ENCODE data around the gene FBXL19. TPM values are rescaled to one million over a fixed set of nuclear protein-coding genes. Genes with fewer than 3 reads are reported as not detected.

Gene FBXL19
- total RNA-seq, 1 experiment from 2014 or later: 24.5 TPM

- Histone ChIP-seq H3K36me3 (ENCODE audit: insufficient read depth, low read length) (peaks cover 16% of the 10 kb centered on the region), H3K9ac (ENCODE audit: low read length) (no peak overlapping the region), H3K4me3 (ENCODE audit: low read length) (no peak overlapping the region), H3K9me2 (replicated peaks; ENCODE audit: insufficient read depth, low read length) (no peaks in the 10 kb centered on the region), H3K79me2 (ENCODE audit: low read length) (peaks cover 4% of the 10 kb centered on the region), H3K4me1 (ENCODE audit: low read length) (peaks cover 18% of the 10 kb centered on the region), H2AFZ (ENCODE audit: low read length) (no peak overlapping the region), H3K4me2 (ENCODE audit: low read depth, low read length, poor library complexity, severe bottlenecking) (no peak overlapping the region), H3K9me3 (ENCODE audit: low read length) (no peaks in the 10 kb centered on the region), H4K20me1 (ENCODE audit: insufficient read depth, low read depth, low read length) (no peaks in the 10 kb centered on the region), H3K27me3 (ENCODE audit: low read length) (no peaks in the 10 kb centered on the region), H3K27ac (ENCODE audit: low read length) (no peak overlapping the region)
- no peak for DNase-seq
These were observed 21.0 kb downstream of the FBXL19 start for GRCh38 chr16:30944352-30944751.

GRCh38 chr16:30946671-30947540 is 23.5 kb downstream of the FBXL19 start:
- no peaks in the 10 kb centered on the region for H3K27me3 ChIP-seq (ENCODE audit: low read length)
- H3K9me2 ChIP-seq (replicated peaks; ENCODE audit: insufficient read depth, low read length): no peaks in the 10 kb centered on the region
- H3K36me3 ChIP-seq (ENCODE audit: insufficient read depth, low read length): peaks cover 16% of the 10 kb centered on the region
- peaks cover 25% of the 10 kb centered on the region for H3K4me1 ChIP-seq (ENCODE audit: low read length)
- no peak overlapping the region for H2AFZ ChIP-seq (ENCODE audit: low read length)
- H4K20me1 ChIP-seq (ENCODE audit: insufficient read depth, low read depth, low read length): no peaks in the 10 kb centered on the region
- peaks cover 10% of the 10 kb centered on the region for H3K79me2 ChIP-seq (ENCODE audit: low read length)
- H3K4me3 ChIP-seq (ENCODE audit: low read length): no peak overlapping the region
- DNase-seq: no peak
- H3K9me3 ChIP-seq (ENCODE audit: low read length): no peaks in the 10 kb centered on the region
- no peak overlapping the region for H3K4me2 ChIP-seq (ENCODE audit: low read depth, low read length, poor library complexity, severe bottlenecking)
- H3K9ac ChIP-seq (ENCODE audit: low read length): no peak overlapping the region
- H3K27ac ChIP-seq (ENCODE audit: low read length): no peak overlapping the region

- H3K9me2 ChIP-seq (replicated peaks; ENCODE audit: insufficient read depth, low read length): no peaks in the 10 kb centered on the region
- H3K4me3 ChIP-seq (ENCODE audit: low read length): no peak overlapping the region
- peaks cover 22% of the 10 kb centered on the region for H3K4me1 ChIP-seq (ENCODE audit: low read length)
- H3K36me3 ChIP-seq (ENCODE audit: insufficient read depth, low read length): peaks cover 13% of the 10 kb centered on the region
- H2AFZ ChIP-seq (ENCODE audit: low read length): no peak overlapping the region
- no peaks in the 10 kb centered on the region for H4K20me1 ChIP-seq (ENCODE audit: insufficient read depth, low read depth, low read length)
- H3K79me2 ChIP-seq (ENCODE audit: low read length): peaks cover 10% of the 10 kb centered on the region
- no peak overlapping the region for H3K4me2 ChIP-seq (ENCODE audit: low read depth, low read length, poor library complexity, severe bottlenecking)
- H3K27me3 ChIP-seq (ENCODE audit: low read length): no peaks in the 10 kb centered on the region
- no peak overlapping the region for H3K9ac ChIP-seq (ENCODE audit: low read length)
- DNase-seq: no peak
- H3K9me3 ChIP-seq (ENCODE audit: low read length): no peaks in the 10 kb centered on the region
- no peak overlapping the region for H3K27ac ChIP-seq (ENCODE audit: low read length)
These were observed 24.1 kb downstream of the FBXL19 start for GRCh38 chr16:30947541-30947858.

- Histone ChIP-seq H3K4me3 (ENCODE audit: low read length) (peak overlapping the region; percentile 76), H3K9me3 (ENCODE audit: low read length) (no peaks in the 10 kb centered on the region), H2AFZ (ENCODE audit: low read length) (peak overlapping the region; percentile 77; the same call in 1 of the 2 replicates), H4K20me1 (ENCODE audit: insufficient read depth, low read depth, low read length) (no peaks in the 10 kb centered on the region), H3K4me1 (ENCODE audit: low read length) (peaks cover 22% of the 10 kb centered on the region), H3K4me2 (ENCODE audit: low read depth, low read length, poor library complexity, severe bottlenecking) (peak overlapping the region; percentile 98), H3K9ac (ENCODE audit: low read length) (peak overlapping the region; percentile 98), H3K27ac (ENCODE audit: low read length) (peak overlapping the region; percentile 82), H3K36me3 (ENCODE audit: insufficient read depth, low read length) (peaks cover 8% of the 10 kb centered on the region), H3K9me2 (replicated peaks; ENCODE audit: insufficient read depth, low read length) (no peaks in the 10 kb centered on the region), H3K27me3 (ENCODE audit: low read length) (no peaks in the 10 kb centered on the region), H3K79me2 (ENCODE audit: low read length) (peaks cover 10% of the 10 kb centered on the region)
- peak; percentile 86 for DNase-seq
These were observed 24.7 kb downstream of the FBXL19 start for GRCh38 chr16:30947859-30948666.

DNA sequence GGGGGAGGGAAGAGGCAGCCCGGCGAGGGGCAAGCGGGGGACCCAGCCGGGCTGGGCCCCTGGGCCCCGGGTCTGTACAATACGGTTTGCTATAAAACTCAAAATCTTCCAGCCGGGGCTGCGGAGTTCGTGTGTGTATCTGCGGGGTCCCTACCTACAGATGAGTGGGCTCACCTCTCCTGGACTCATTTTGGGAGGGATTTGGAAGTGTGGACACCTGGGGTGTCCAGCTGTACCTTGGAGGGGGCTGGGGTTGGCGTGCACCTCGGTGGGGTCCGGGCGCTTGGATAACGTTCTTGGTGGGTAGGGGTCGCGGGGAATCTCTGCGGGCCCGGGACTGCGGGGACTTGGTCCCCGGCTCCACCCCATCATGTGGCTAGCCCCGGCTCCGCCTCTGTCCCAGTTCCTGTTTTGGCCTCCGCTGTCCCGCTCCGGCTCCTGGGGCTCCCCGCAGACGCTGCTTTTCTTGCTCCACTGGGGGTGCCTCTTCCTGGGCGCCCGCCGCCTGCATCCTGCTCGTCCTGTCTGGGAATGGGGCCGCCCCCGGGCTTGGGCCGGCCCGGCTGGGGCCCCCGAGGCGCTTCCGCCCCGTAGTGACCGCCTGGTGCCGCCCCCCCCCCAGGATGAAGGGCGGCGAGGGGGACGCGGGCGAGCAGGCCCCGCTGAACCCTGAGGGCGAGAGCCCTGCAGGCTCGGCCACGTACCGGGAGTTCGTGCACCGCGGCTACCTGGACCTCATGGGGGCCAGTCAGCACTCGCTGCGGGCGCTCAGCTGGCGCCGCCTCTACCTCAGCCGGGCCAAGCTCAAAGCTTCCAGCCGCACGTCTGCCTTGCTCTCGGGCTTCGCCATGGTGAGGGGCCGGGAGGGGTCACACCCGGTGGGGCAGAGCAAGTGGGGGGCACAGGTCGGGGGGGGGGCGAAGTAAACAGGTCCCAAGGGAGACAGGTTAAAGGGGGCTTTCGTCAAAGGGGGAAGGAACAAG is 25.6 kb downstream of the FBXL19 start, which contains the start of gene ORAI3:
TSS of gene ORAI3 (plus strand) at position 402 of the 983 bp plus-strand sequence. CDS start at position 624, 222 bp downstream.
- DNase-seq: peak; percentile 91
- Histone ChIP-seq H3K27me3 (ENCODE audit: low read length) (no peaks in the 10 kb centered on the region), H3K9me2 (replicated peaks; ENCODE audit: insufficient read depth, low read length) (no peaks in the 10 kb centered on the region), H3K9ac (ENCODE audit: low read length) (peak within 1 kb of the TSS; percentile 98), H3K79me2 (ENCODE audit: low read length) (peaks cover 10% of the 10 kb centered on the region), H3K36me3 (ENCODE audit: insufficient read depth, low read length) (peaks cover 3% of the 10 kb centered on the region), H3K4me3 (ENCODE audit: low read length) (peak within 1 kb of the TSS; percentile 76), H3K9me3 (ENCODE audit: low read length) (no peaks in the 10 kb centered on the region), H3K4me1 (ENCODE audit: low read length) (peaks cover 28% of the 10 kb centered on the region), H3K4me2 (ENCODE audit: low read depth, low read length, poor library complexity, severe bottlenecking) (peak within 1 kb of the TSS; percentile 98), H3K27ac (ENCODE audit: low read length) (peak within 1 kb of the TSS; percentile 82), H2AFZ (ENCODE audit: low read length) (peak within 1 kb of the TSS; percentile 77; the same call in 1 of the 2 replicates), H4K20me1 (ENCODE audit: insufficient read depth, low read depth, low read length) (no peaks in the 10 kb centered on the region)

GRCh38 chr16:30949650-30950515 is 26.5 kb downstream of the FBXL19 start:
- Histone ChIP-seq H3K27ac (ENCODE audit: low read length) (peak overlapping the region; percentile 82), H3K36me3 (ENCODE audit: insufficient read depth, low read length) (no peaks in the 10 kb centered on the region), H3K27me3 (ENCODE audit: low read length) (no peaks in the 10 kb centered on the region), H3K4me2 (ENCODE audit: low read depth, low read length, poor library complexity, severe bottlenecking) (peak overlapping the region; percentile 98), H3K9ac (ENCODE audit: low read length) (peak overlapping the region; percentile 98), H3K9me2 (replicated peaks; ENCODE audit: insufficient read depth, low read length) (no peaks in the 10 kb centered on the region), H4K20me1 (ENCODE audit: insufficient read depth, low read depth, low read length) (no peaks in the 10 kb centered on the region), H2AFZ (ENCODE audit: low read length) (no peak overlapping the region), H3K9me3 (ENCODE audit: low read length) (no peaks in the 10 kb centered on the region), H3K4me1 (ENCODE audit: low read length) (peaks cover 28% of the 10 kb centered on the region), H3K79me2 (ENCODE audit: low read length) (peaks cover 10% of the 10 kb centered on the region), H3K4me3 (ENCODE audit: low read length) (peak overlapping the region; percentile 76)
- DNase-seq: peak; percentile 73

- Histone ChIP-seq H3K9me2 (replicated peaks; ENCODE audit: insufficient read depth, low read length) (no peaks in the 10 kb centered on the region), H4K20me1 (ENCODE audit: insufficient read depth, low read depth, low read length) (no peaks in the 10 kb centered on the region), H2AFZ (ENCODE audit: low read length) (no peak overlapping the region), H3K27ac (ENCODE audit: low read length) (peak overlapping the region; percentile 82), H3K9me3 (ENCODE audit: low read length) (no peaks in the 10 kb centered on the region), H3K9ac (ENCODE audit: low read length) (peak overlapping the region; percentile 98), H3K36me3 (ENCODE audit: insufficient read depth, low read length) (no peaks in the 10 kb centered on the region), H3K4me2 (ENCODE audit: low read depth, low read length, poor library complexity, severe bottlenecking) (peak overlapping the region; percentile 98), H3K27me3 (ENCODE audit: low read length) (no peaks in the 10 kb centered on the region), H3K4me3 (ENCODE audit: low read length) (peak overlapping the region; percentile 76), H3K4me1 (ENCODE audit: low read length) (peaks cover 28% of the 10 kb centered on the region), H3K79me2 (ENCODE audit: low read length) (peaks cover 10% of the 10 kb centered on the region)
- no peak for DNase-seq
These were observed 27.2 kb downstream of the FBXL19 start for GRCh38 chr16:30950516-30951065.
